ENCODE data around the gene PIGN. TPM values are rescaled to one million over a fixed set of nuclear protein-coding genes. Genes with fewer than 3 reads are reported as not detected.

PIGN gene
- polyA plus RNA-seq, 2 donors: 10.5 to 13.7 TPM

DNA sequence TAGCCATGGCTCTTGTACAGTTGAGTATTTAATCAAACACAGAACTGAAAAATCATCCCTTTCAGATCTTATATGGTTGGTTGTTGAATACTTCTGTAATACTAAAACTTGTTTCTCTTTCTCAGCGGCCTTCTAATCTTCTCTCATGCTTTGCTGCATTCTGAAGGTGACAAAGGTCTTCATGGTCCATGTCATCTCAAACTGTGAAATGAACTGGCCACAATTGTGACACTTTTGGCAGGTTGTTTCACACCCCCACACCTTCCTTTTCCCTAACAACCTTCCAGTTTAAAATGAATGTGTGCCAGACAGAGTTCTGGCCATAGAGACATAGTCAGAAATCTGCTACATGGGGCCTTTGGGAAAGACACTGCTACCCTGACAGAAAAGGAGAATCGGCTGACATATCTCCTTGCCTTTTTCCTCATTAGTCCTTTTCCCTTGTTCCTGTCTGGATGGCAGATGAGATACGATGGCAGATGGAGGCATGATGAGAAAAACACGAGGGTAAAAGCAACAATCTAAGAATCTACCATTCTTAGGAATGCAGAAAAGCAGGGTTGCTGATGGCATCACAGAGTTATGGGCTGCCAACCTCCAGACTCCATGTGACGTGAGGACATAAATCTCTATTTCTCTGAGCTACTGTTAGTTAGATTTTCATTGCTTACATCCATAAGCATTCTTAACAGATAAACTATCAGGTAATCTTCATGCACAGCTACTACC lies 106.5 kb downstream of the PIGN start:
- H3K4me1 ChIP-seq (ENCODE audit: control insufficient read depth in 2 of 2, insufficient read depth in 2 of 2, low read length in 1 of 2): no peaks in the 10 kb centered on the region
- H3K36me3 ChIP-seq (ENCODE audit: control insufficient read depth in 2 of 2, insufficient read depth in 2 of 2, low read length in 1 of 2): no peaks in the 10 kb centered on the region
- no peak overlapping the region for H3K4me3 ChIP-seq (ENCODE audit: low read depth in 1 of 2, low read length in 2 of 2)
- 80 to 87% methylated on average over 5 of the region's 5 CpGs for WGBS, 2 donors
- no peaks in the 10 kb centered on the region for H3K27me3 ChIP-seq (ENCODE audit: control insufficient read depth in 1 of 2, insufficient read depth in 2 of 2, low read length in 2 of 2)
- H3K9me3 ChIP-seq (ENCODE audit: control insufficient read depth in 2 of 2, insufficient read depth in 1 of 2, low read depth in 1 of 2, low read length in 1 of 2): no peaks in the 10 kb centered on the region
- H3K27ac ChIP-seq (ENCODE audit: low read depth in 2 of 2, low read length in 1 of 2): no peak overlapping the region

DNA sequence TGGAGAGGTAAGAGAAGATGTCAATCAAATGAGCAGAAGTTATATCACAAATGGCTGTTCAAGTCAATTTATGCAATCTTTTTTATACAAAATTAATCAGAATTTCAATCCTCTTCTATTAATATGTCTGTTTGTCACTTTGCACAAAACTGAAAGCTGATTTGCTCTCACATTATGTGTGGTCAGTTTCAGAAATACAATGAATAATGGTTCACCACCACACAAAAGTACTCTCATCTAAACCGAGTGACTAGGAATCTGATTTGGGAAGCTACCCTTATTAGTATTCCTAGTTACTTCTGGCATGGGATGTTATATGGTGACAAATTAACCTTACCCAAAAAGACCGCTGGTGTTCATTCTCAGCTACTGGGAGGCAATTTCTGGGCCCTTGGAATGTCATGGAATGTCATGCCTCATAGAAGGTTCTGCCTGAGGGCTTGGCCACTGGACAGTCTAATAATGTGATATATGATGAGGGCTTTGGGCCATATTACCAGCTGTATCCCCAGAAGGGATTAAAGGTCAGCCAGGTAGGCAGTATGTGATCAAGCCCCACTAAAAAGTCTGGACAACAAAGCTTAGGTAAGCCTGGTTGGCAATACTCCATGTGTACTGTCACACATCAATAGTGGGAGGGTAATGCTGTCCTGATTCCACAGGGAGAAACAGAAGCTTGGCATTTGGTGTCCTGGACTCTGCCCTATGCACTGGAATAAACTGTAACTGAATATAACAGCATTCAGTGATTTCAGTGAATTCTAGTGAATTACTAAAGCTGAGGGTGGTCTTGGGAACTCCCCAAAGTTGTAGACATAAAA lies 113.2 kb downstream of the PIGN start:
- H3K4me3 ChIP-seq (ENCODE audit: low read depth in 1 of 2, low read length in 2 of 2): no peak overlapping the region
- H3K27ac ChIP-seq (ENCODE audit: low read depth in 2 of 2, low read length in 1 of 2): no peak overlapping the region
- WGBS, 2 donors: 95% methylated on average over 2 of the region's 2 CpGs

DNA sequence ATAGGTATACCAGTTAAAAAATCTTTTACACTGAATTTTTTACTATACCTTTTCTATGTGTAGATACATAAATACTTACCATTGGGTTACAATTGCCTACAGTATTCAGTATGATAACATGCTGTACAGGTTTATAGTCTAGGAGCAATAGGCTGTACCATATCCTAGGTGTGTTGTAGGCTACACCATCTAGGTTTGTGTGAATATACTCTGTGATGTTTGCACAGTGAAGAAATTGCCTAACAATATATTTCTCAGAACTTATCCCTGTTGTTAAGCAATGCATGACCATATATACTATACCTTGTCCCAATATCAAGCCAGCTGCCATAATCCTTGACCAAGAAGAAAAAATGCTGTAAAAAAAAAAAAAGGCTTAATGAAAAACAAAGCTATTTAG lies 114.5 kb downstream of the PIGN start:
- H3K4me1 ChIP-seq (ENCODE audit: control insufficient read depth in 2 of 2, insufficient read depth in 2 of 2, low read length in 1 of 2): no peaks in the 10 kb centered on the region
- H3K27ac ChIP-seq (ENCODE audit: low read depth in 2 of 2, low read length in 1 of 2): no peak overlapping the region
- H3K9me3 ChIP-seq (ENCODE audit: control insufficient read depth in 2 of 2, insufficient read depth in 1 of 2, low read depth in 1 of 2, low read length in 1 of 2): no peaks in the 10 kb centered on the region
- H3K36me3 ChIP-seq (ENCODE audit: control insufficient read depth in 2 of 2, insufficient read depth in 2 of 2, low read length in 1 of 2): peaks cover 0 to 3% of the 10 kb centered on the region in 2 donors
- H3K27me3 ChIP-seq (ENCODE audit: control insufficient read depth in 1 of 2, insufficient read depth in 2 of 2, low read length in 2 of 2): no peaks in the 10 kb centered on the region
- H3K4me3 ChIP-seq (ENCODE audit: low read depth in 1 of 2, low read length in 2 of 2): no peak overlapping the region

More for the DNA sequence above, 113.2 kb downstream of the PIGN start:
- Histone ChIP-seq H3K36me3 (ENCODE audit: control insufficient read depth in 2 of 2, insufficient read depth in 2 of 2, low read length in 1 of 2) (no peaks in the 10 kb centered on the region), H3K4me1 (ENCODE audit: control insufficient read depth in 2 of 2, insufficient read depth in 2 of 2, low read length in 1 of 2) (no peaks in the 10 kb centered on the region), H3K9me3 (ENCODE audit: control insufficient read depth in 2 of 2, insufficient read depth in 1 of 2, low read depth in 1 of 2, low read length in 1 of 2) (no peaks in the 10 kb centered on the region), H3K27me3 (ENCODE audit: control insufficient read depth in 1 of 2, insufficient read depth in 2 of 2, low read length in 2 of 2) (no peaks in the 10 kb centered on the region)

- Histone ChIP-seq H3K36me3 (ENCODE audit: control insufficient read depth in 2 of 2, insufficient read depth in 2 of 2, low read length in 1 of 2) (peaks cover 0 to 3% of the 10 kb centered on the region in 2 donors), H3K9me3 (ENCODE audit: control insufficient read depth in 2 of 2, insufficient read depth in 1 of 2, low read depth in 1 of 2, low read length in 1 of 2) (no peaks in the 10 kb centered on the region), H3K4me3 (ENCODE audit: low read depth in 1 of 2, low read length in 2 of 2) (no peak overlapping the region), H3K4me1 (ENCODE audit: control insufficient read depth in 2 of 2, insufficient read depth in 2 of 2, low read length in 1 of 2) (no peaks in the 10 kb centered on the region), H3K27me3 (ENCODE audit: control insufficient read depth in 1 of 2, insufficient read depth in 2 of 2, low read length in 2 of 2) (no peaks in the 10 kb centered on the region), H3K27ac (ENCODE audit: low read depth in 2 of 2, low read length in 1 of 2) (no peak overlapping the region)
- WGBS, 2 donors: 76 to 84% methylated on average over 4 of the region's 4 CpGs
These were observed 115.8 kb downstream of the PIGN start for GRCh38 chr18:62071071-62071470.

DNA sequence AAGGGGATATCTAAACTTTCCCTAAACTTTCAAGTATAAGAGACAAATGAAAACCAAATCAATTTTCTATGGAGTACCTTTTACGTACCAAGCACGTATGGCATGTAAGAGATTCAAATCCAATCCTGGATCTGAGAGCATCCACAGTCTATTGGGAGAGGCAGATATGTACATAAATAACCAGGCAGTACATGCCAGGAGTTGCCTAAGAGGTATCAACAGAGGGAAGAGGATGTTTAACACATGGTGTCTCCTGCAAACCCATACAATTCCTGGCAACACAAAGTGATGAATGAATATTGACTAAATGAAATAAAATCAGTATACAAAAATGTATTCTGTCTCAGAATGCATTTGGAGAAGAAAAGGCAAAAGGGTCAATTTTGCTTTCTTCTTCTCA lies 116.6 kb downstream of the PIGN start:
- Histone ChIP-seq H3K36me3 (ENCODE audit: control insufficient read depth in 2 of 2, insufficient read depth in 2 of 2, low read length in 1 of 2) (peaks cover 0 to 3% of the 10 kb centered on the region in 2 donors), H3K9me3 (ENCODE audit: control insufficient read depth in 2 of 2, insufficient read depth in 1 of 2, low read depth in 1 of 2, low read length in 1 of 2) (no peaks in the 10 kb centered on the region), H3K4me3 (ENCODE audit: low read depth in 1 of 2, low read length in 2 of 2) (no peak overlapping the region), H3K27ac (ENCODE audit: low read depth in 2 of 2, low read length in 1 of 2) (no peak overlapping the region), H3K27me3 (ENCODE audit: control insufficient read depth in 1 of 2, insufficient read depth in 2 of 2, low read length in 2 of 2) (no peaks in the 10 kb centered on the region), H3K4me1 (ENCODE audit: control insufficient read depth in 2 of 2, insufficient read depth in 2 of 2, low read length in 1 of 2) (no peaks in the 10 kb centered on the region)
- 94 to 96% methylated on average over 2 of the region's 2 CpGs for WGBS, 2 donors

- Histone ChIP-seq H3K36me3 (ENCODE audit: control insufficient read depth in 2 of 2, insufficient read depth in 2 of 2, low read length in 1 of 2) (peaks cover 0 to 3% of the 10 kb centered on the region in 2 donors), H3K9me3 (ENCODE audit: control insufficient read depth in 2 of 2, insufficient read depth in 1 of 2, low read depth in 1 of 2, low read length in 1 of 2) (no peaks in the 10 kb centered on the region), H3K27me3 (ENCODE audit: control insufficient read depth in 1 of 2, insufficient read depth in 2 of 2, low read length in 2 of 2) (no peaks in the 10 kb centered on the region), H3K27ac (ENCODE audit: low read depth in 2 of 2, low read length in 1 of 2) (no peak overlapping the region), H3K4me1 (ENCODE audit: control insufficient read depth in 2 of 2, insufficient read depth in 2 of 2, low read length in 1 of 2) (no peaks in the 10 kb centered on the region), H3K4me3 (ENCODE audit: low read depth in 1 of 2, low read length in 2 of 2) (no peak overlapping the region)
- WGBS, 2 donors: 94 to 96% methylated on average over 2 of the region's 2 CpGs
These were observed 117.3 kb downstream of the PIGN start for GRCh38 chr18:62069556-62069955.

DNA sequence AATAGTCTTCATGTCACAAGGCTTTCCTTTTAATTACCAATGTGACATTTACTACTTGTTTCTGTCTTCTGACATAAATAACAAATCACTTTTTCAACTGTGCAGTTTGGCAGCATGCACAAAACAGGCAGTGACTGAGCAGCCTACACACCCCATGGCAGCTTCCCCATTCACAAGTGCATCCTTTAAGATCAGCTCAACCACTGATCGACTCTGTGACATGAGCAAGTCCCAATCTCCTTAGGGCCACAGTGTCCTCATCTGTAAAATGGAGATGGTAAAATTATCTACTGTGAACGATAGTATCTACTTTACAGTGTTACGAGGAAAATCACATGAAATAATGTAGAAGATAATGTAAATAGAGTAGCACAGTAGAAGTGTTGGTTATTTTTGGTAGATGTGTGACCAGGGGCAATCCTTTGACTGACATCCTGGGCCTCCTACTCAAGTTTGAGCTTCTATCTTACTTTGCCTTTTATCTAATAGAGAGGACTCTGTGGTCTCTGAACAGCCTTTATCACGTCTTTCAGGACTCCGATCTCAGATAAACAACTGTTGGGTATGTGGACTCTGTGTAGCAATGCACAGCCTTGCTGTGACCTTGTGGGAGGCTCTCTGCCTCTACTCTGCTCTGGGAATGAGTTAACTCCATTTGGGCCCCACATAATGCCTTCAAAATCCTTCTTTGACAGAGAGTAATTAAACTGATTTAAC lies 120.6 kb downstream of the PIGN start:
- Histone ChIP-seq H3K4me1 (ENCODE audit: control insufficient read depth in 2 of 2, insufficient read depth in 2 of 2, low read length in 1 of 2) (no peaks in the 10 kb centered on the region), H3K9me3 (ENCODE audit: control insufficient read depth in 2 of 2, insufficient read depth in 1 of 2, low read depth in 1 of 2, low read length in 1 of 2) (no peaks in the 10 kb centered on the region), H3K27me3 (ENCODE audit: control insufficient read depth in 1 of 2, insufficient read depth in 2 of 2, low read length in 2 of 2) (no peaks in the 10 kb centered on the region), H3K36me3 (ENCODE audit: control insufficient read depth in 2 of 2, insufficient read depth in 2 of 2, low read length in 1 of 2) (peaks cover 0 to 3% of the 10 kb centered on the region in 2 donors), H3K4me3 (ENCODE audit: low read depth in 1 of 2, low read length in 2 of 2) (no peak overlapping the region), H3K27ac (ENCODE audit: low read depth in 2 of 2, low read length in 1 of 2) (no peak overlapping the region)
- WGBS, 2 donors: 87 to 94% methylated on average over 5 of the region's 5 CpGs

DNA sequence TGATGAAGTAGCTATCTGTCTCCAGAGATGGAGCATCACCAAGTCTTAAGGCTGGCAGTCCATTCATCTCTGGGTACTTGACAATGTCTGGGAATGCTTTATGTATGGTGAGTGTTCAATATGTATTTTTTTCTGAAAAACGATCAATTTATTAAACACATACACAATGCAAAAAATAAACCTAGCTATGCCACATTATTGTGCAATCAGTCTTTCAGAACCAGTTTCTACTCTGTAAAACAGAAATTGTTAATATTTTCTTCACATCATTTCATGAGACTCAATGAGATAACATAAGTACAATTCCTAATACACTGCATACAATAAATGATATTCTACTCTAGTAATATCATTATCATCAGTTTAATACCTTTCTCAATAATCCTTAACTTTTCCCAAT lies 122.5 kb downstream of the PIGN start:
- Histone ChIP-seq H3K36me3 (ENCODE audit: control insufficient read depth in 2 of 2, insufficient read depth in 2 of 2, low read length in 1 of 2) (peaks cover 0 to 3% of the 10 kb centered on the region in 2 donors), H3K4me3 (ENCODE audit: low read depth in 1 of 2, low read length in 2 of 2) (no peak overlapping the region), H3K9me3 (ENCODE audit: control insufficient read depth in 2 of 2, insufficient read depth in 1 of 2, low read depth in 1 of 2, low read length in 1 of 2) (no peaks in the 10 kb centered on the region), H3K27ac (ENCODE audit: low read depth in 2 of 2, low read length in 1 of 2) (no peak overlapping the region), H3K27me3 (ENCODE audit: control insufficient read depth in 1 of 2, insufficient read depth in 2 of 2, low read length in 2 of 2) (no peaks in the 10 kb centered on the region), H3K4me1 (ENCODE audit: control insufficient read depth in 2 of 2, insufficient read depth in 2 of 2, low read length in 1 of 2) (no peaks in the 10 kb centered on the region)
- WGBS, 2 donors: 65 to 91% methylated on average over 1 of the region's 1 CpG

- no peaks in the 10 kb centered on the region for H3K36me3 ChIP-seq (ENCODE audit: control insufficient read depth in 2 of 2, insufficient read depth in 2 of 2, low read length in 1 of 2)
- no peak overlapping the region for H3K4me3 ChIP-seq (ENCODE audit: low read depth in 1 of 2, low read length in 2 of 2)
- H3K9me3 ChIP-seq (ENCODE audit: control insufficient read depth in 2 of 2, insufficient read depth in 1 of 2, low read depth in 1 of 2, low read length in 1 of 2): no peaks in the 10 kb centered on the region
- WGBS, 2 donors: 87 to 96% methylated on average over 5 of the region's 5 CpGs
- H3K27me3 ChIP-seq (ENCODE audit: control insufficient read depth in 1 of 2, insufficient read depth in 2 of 2, low read length in 2 of 2): no peaks in the 10 kb centered on the region
- no peaks in the 10 kb centered on the region for H3K4me1 ChIP-seq (ENCODE audit: control insufficient read depth in 2 of 2, insufficient read depth in 2 of 2, low read length in 1 of 2)
- no peak overlapping the region for H3K27ac ChIP-seq (ENCODE audit: low read depth in 2 of 2, low read length in 1 of 2)
These were observed 124.9 kb downstream of the PIGN start for GRCh38 chr18:62061821-62062478.

Measured in esophagus (tissue), 2 donors.